Measurements from ENCODE around the gene CXCL17. TPM values are rescaled to one million over a fixed set of nuclear protein-coding genes. Genes with fewer than 3 reads are reported as not detected.

Gene CXCL17
- total and polyA plus RNA-seq, 10 donors = 0.11 to 0.19 (median 0.12) TPM; not detected in 7

GRCh38 chr19:42468273-42468796 is 25.6 kb upstream of the CXCL17 start:
- Histone ChIP-seq H3K4me3 (no peak overlapping the region), H3K4me1 (peaks cover 13 to 60% (median 36%) of the 10 kb centered on the region in 6 donors), H3K36me3 (no peaks in the 10 kb centered on the region), H3K27me3 (replicated peaks in 1 of 7) (no peaks in the 10 kb centered on the region), H3K9me3 (no peaks in the 10 kb centered on the region), H3K27ac (no peak overlapping the region)
- DNase-seq = no peak
- WGBS, 5 donors = 85 to 91% (median 87%) methylated on average over 3 of the region's 3 CpGs
- intact Hi-C loops (cut with DNase I; ENCODE audit: low total_unique reads) = no loop called here
- no peak for TF ChIP-seq POLR2A (IDR thresholded peaks at IDR 0.05)
- no peak for TF ChIP-seq POLR2AphosphoS5 (IDR thresholded peaks at IDR 0.05)
- TF ChIP-seq CTCF (IDR thresholded peaks at IDR 0.05 in 8 of 11, conservative IDR thresholded peaks at IDR 0.05 in 3 of 11) = no peak

- H3K27me3 ChIP-seq (replicated peaks in 1 of 7) = no peaks in the 10 kb centered on the region
- no peak for DNase-seq
- intact Hi-C loops (cut with DNase I; ENCODE audit: low total_unique reads) = no loop called here
- peaks cover 13 to 60% (median 36%) of the 10 kb centered on the region in 6 donors for H3K4me1 ChIP-seq
- no peak overlapping the region for H3K4me3 ChIP-seq
- WGBS, 5 donors = 20 to 46% (median 25%) methylated on average over 5 of the region's 5 CpGs
- H3K36me3 ChIP-seq = no peaks in the 10 kb centered on the region
- H3K27ac ChIP-seq = peak overlapping the region in 5 of 8 donors; percentile 14 to 63 (median 55)
- no peaks in the 10 kb centered on the region for H3K9me3 ChIP-seq
- TF ChIP-seq POLR2AphosphoS5 (IDR thresholded peaks at IDR 0.05) (no peak), POLR2A (IDR thresholded peaks at IDR 0.05) (no peak), CTCF (IDR thresholded peaks at IDR 0.05 in 8 of 11, conservative IDR thresholded peaks at IDR 0.05 in 3 of 11) (no peak)
These were observed 24.5 kb upstream of the CXCL17 start for GRCh38 chr19:42467183-42467760.

GRCh38 chr19:42466521-42467182 is 23.9 kb upstream of the CXCL17 start:
- Histone ChIP-seq H3K4me3 (no peak overlapping the region), H3K9me3 (no peaks in the 10 kb centered on the region), H3K27me3 (replicated peaks in 1 of 7) (no peaks in the 10 kb centered on the region), H3K27ac (peak overlapping the region in 6 of 8 donors; percentile 14 to 63 (median 50)), H3K4me1 (peaks cover 13 to 61% (median 36%) of the 10 kb centered on the region in 6 donors), H3K36me3 (no peaks in the 10 kb centered on the region)
- intact Hi-C loops (cut with DNase I; ENCODE audit: low total_unique reads) = no loop called here
- WGBS, 5 donors = 48 to 57% (median 52%) methylated on average over 5 of the region's 5 CpGs
- DNase-seq = no peak
- TF ChIP-seq CTCF (IDR thresholded peaks at IDR 0.05 in 8 of 11, conservative IDR thresholded peaks at IDR 0.05 in 3 of 11) (no peak), POLR2A (IDR thresholded peaks at IDR 0.05) (no peak), POLR2AphosphoS5 (IDR thresholded peaks at IDR 0.05) (no peak)

GRCh38 chr19:42465827-42466280 is 23.1 kb upstream of the CXCL17 start:
- H3K4me3 ChIP-seq = no peak overlapping the region
- intact Hi-C loops (cut with DNase I; ENCODE audit: low total_unique reads) = no loop called here
- H3K36me3 ChIP-seq = no peaks in the 10 kb centered on the region
- peaks cover 13 to 63% (median 36%) of the 10 kb centered on the region in 6 donors for H3K4me1 ChIP-seq
- no peaks in the 10 kb centered on the region for H3K27me3 ChIP-seq (replicated peaks in 1 of 7)
- DNase-seq = peak; percentile 78
- H3K27ac ChIP-seq = peak overlapping the region in 4 of 8 donors; percentile 45 to 63 (median 56)
- no peaks in the 10 kb centered on the region for H3K9me3 ChIP-seq
- TF ChIP-seq CTCF (IDR thresholded peaks at IDR 0.05 in 8 of 11, conservative IDR thresholded peaks at IDR 0.05 in 3 of 11) (peak in 6 of 11 experiments; percentile 13 to 49 (median 32)), POLR2A (IDR thresholded peaks at IDR 0.05) (no peak), POLR2AphosphoS5 (IDR thresholded peaks at IDR 0.05) (peak in 2 of 3 donors; percentile 47 to 57)
- WGBS, 5 donors = 48 to 78% (median 61%) methylated on average over 5 of the region's 5 CpGs
